GM13976 (cell line): ENCODE data around the gene ABCB9.

Experiments used
- DNase-seq: peaks from one replicate; pipeline ENCODE4 v3.0.0; 2012; ENCODE audit warnings: low spot score
- CTCF ChIP-seq: IDR thresholded peaks from 2 replicates; pipeline ENCODE4 v1.5.1; 2012; ENCODE audit warnings: borderline replicate concordance, mild to moderate bottlenecking; ENCODE audit not compliant: insufficient read depth; ENCODE audit errors: extremely low read depth, missing control alignments, control extremely low read depth
- in situ Hi-C: fragments of 300-500 bp; cut with MboI; formaldehyde crosslinking; loops from one replicate; pipeline ENCODE4 v1.12.0; 2022; ENCODE audit warnings: low sequenced_read_pairs, mixed read lengths, inconsistent platforms; ENCODE audit not compliant: unreplicated experiment

The ABCB9 gene

GRCh38 chr12:122978507-122978955 is 12.3 kb upstream of the ABCB9 start:
- TF ChIP-seq CTCF = no peak
- no peak for DNase-seq
- in situ Hi-C loops = no loop called here

GRCh38 chr12:122977655-122978392 is 11.6 kb upstream of the ABCB9 start:
- DNase-seq = no peak
- in situ Hi-C loops = no loop called here
- no peak for TF ChIP-seq CTCF

DNA sequence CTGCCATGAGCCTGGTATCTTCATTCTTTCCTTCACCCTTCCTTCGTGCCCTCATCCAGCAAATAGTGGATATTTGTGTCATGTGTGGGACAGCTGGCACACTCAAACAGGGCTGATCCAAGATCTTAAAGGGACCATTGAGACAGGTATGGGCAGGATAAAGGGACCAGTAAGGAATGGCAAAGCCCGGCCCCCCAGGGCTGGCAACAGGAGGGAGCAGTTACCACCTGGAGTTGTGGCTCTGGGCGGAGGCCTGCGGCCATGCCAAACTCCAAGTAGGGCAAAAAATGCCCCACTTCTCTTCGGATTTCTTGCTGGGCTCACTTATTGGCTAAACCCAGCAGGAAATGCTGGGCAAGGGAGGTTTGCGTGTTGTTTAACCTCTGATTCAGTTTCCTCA is 10.9 kb upstream of the ABCB9 start:
- no peak for TF ChIP-seq CTCF
- DNase-seq = no peak
- in situ Hi-C loops = no loop called here

DNA sequence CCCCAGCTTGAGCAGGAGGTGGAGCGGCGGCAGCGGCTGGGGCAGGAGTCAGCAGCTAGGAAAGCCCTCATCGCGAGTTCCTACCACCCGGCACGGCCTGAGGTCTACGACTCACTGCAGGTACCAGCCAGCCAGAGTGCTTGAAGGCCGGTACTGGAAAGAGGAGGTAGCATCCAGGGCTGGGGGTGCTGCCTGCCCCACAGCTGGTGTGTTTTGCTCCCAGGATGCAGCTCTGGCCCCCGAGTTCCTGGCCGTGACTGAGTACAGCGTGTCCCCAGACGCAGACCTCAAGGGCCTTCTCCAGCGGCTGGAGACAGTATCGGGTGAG is 10.3 kb upstream of the ABCB9 start:
- TF ChIP-seq CTCF = no peak
- in situ Hi-C loops = no loop called here
- DNase-seq = no peak

- TF ChIP-seq CTCF = no peak
- in situ Hi-C loops = no loop called here
- DNase-seq = no peak
These were observed 9.8 kb upstream of the ABCB9 start for GRCh38 chr12:122975790-122976647.

- in situ Hi-C loops = no loop called here
- DNase-seq = peak; percentile 94
- TF ChIP-seq CTCF = no peak
These were observed 8.9 kb upstream of the ABCB9 start, which contains the start of gene OGFOD2 for GRCh38 chr12:122974892-122975789. Gene OGFOD2, plus strand, starts transcription at chr12:122975244. Its CDS starts 8 bp downstream, at chr12:122975252.
